ENCODE results near the gene ARMC5.

ARMC5 gene

DNA sequence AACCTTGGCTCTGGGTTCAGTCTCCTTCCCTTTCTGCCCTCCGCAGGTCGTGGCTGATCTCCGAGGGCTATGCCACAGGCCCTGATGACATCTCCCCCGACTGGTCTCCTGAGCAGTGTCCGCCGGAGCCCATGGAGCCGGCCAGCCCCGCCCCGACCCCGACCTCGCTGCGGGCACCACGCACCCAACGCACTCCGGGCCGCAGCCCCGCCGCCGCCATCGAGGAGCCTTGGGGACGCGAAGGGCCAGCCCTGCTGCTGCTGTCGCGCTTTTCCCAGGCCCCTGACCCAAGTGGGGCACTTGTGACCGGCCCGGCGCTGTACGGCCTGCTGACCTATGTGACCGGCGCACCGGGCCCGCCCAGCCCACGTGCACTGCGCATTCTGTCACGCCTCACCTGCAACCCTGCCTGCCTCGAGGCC is 5.1 kb downstream of the ARMC5 start:
- no peak for DNase-seq

GRCh38 chr16:31464781-31465260 is 5.5 kb downstream of the ARMC5 start:
- no peak for DNase-seq

GRCh38 chr16:31465788-31466370 is 6.6 kb downstream of the ARMC5 start:
- no peak for DNase-seq

DNA sequence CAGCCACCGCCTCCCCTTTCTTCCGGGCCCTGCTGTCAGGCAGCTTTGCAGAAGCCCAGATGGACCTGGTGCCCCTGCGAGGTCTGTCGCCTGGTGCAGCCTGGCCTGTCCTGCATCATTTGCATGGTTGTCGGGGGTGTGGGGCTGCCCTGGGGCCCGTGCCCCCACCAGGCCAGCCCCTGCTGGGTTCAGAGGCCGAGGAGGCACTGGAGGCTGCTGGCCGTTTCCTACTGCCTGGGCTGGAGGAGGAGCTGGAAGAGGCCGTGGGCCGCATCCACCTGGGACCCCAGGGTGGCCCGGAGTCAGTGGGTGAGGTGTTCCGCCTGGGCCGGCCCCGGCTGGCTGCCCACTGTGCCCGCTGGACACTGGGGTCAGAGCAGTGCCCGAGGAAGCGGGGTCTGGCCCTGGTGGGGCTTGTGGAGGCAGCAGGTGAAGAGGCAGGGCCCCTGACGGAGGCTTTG is 7.1 kb downstream of the ARMC5 start:
- no peak for DNase-seq

DNA sequence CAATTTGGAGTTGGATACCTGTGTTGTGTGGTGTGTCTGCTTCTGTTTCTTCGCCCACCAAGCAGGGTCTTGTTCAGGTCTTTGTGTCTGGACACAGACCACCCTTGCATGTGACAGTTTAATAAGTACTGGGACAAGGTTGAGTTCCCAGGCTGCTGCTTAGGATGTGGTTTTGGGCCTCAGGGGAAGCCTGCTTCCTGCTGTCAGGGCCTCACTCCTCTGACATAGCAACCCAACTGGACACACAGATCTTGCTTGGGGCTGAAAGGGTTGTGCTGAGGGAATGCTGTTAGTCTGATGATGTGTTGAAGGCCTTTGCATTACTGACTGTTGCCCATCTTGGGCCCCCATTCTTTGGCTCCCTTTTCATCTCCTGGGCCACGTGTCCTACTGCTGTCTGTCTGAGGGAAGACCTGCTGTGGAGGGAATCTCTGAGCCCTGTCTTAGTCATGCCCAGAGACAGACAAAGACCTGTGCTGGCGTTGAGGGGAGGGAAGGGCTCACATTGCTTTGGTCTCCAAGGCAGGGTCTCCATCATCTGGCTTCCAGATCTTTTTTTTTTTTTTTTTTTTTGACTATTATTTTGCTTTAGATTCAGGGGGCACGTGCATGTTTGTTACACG is 8.0 kb downstream of the ARMC5 start:
- no peak for DNase-seq

DNA sequence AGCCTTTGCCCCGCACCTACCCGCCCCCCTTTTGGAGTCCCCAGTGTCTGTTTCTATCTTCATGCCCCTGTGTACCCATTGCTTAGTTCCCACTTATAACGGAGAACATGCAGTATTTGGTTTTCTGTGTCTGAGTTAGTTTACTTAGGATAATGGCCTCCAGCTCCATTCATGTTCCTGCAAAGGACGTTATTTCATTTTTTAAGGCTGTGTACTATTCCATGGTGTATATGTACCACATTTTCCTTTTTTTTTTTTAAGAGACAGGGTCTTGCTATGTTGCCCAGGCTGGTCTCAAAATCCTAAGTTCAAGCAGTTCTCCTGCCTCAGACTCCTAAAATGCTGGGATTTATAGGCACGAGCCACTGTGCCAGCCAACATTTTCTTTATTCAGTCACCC is 8.6 kb downstream of the ARMC5 start:
- DNase-seq: no peak

DNA sequence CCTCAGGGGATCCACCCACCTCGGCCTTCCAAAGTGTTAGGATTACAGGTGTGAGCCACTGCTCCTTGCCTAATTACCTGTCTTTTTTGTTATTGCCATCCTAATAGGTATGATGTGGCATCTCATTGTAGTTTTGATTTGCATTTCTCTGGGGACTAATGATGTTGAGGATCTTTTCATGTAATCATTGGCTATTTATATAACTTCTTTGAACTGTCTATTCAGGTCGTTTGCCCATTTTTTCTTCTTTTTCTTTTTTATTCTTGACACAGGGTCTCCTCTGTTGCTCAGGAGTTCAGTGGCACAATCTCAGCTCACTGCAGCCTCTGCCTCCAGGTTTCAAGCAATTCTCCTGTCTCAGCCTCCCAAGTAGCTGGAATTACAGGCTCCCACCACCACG is 11.3 kb downstream of the ARMC5 start:
- no peak for DNase-seq

- DNase-seq: no peak
Observed at GRCh38 chr16:31471241-31471874, 12.1 kb downstream of the ARMC5 start.

DNA sequence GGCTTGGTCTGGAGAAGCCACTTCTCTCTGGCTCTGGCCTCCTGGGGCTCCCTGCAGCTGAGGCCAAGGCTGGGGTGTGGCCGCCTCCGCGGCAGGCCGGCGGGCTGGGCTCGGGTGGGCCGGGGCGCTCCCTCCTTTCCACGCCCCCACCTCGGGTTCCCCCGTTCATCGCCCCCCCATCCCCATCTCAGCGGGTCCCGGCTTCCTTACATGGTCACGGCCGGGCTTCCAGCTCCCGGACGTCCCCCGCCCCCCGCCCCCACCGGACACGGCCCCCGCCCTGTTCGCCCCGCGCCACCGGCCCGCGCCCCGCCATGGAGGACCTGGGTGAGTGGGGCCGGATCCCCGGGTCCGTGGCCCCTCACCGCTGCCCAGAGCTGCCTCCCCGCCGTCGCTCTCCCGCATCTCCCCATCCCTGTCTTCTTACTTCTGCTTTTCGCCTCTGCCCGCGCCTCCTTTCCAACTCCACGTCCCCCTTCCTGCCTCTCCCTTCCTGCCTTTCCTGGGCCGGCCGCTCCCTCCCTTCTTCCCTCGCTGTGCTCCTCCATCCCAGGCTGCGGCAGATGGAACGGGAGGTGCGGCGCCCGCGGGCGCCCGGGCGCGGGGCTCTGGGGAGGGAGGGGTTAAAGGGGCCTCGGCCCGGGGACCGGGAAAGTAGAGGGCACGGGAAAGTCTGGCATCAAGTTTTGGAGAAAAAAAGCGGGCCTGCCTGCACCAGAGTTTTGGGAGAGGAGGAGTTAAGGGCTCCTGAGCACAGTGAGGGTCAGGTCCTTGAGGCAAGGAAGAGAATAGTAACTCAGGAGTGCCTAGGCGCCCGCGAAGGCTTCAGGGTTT is 12.8 kb downstream of the ARMC5 start, which contains the start of gene TGFB1I1:
TGFB1I1 (plus strand) TSS at position 278 of the 834 bp plus-strand sequence; CDS start at position 315, 37 bp downstream.
- DNase-seq: no peak

- DNase-seq: peak; percentile 29
Observed at GRCh38 chr16:31472709-31473203, 13.5 kb downstream of the ARMC5 start.

DNA sequence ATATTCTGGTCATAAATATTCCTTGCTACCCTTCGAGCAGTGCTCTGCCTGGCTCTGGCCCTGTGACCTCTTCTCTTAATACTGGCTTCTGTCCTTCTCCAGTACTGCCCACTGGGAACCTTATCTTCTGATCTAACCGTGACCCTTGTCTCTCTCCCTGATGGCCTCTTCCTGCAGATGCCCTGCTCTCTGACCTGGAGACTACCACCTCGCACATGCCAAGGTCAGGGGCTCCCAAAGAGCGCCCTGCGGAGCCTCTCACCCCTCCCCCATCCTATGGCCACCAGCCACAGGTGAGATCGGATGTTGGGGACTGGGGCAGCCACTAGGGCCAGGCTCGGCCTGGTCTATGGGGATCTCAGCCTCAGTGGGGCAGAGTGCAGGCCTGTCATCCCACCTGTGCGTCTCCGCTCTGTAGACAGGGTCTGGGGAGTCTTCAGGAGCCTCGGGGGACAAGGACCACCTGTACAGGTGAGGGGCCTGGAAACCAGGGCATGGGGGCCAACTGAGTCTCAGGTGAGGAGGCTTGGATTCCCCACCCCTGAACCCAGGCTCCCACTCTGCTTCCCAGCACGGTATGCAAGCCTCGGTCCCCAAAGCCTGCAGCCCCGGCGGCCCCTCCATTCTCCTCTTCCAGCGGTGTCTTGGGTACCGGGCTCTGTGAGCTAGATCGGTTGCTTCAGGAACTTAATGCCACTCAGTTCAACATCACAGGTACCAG is 14.1 kb downstream of the ARMC5 start:
- no peak for DNase-seq

DNA sequence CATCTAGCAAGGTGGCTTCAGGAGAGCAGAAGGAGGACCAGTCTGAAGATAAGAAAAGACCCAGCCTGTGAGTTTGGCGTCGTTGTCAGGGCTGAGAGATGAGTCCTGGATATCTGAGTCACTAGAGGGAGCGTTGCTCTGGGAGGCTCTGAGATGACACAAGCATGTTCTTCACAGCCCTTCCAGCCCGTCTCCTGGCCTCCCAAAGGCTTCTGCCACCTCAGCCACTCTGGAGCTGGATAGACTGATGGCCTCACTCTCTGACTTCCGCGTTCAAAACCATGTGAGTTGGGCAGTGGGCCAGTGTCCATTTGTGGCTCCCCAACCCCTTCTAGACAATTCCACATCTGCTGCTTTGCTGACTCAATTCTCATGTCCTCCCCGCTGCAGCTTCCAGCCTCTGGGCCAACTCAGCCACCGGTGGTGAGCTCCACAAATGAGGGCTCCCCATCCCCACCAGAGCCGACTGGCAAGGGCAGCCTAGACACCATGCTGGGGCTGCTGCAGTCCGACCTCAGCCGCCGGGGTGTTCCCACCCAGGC is 14.9 kb downstream of the ARMC5 start:
- no peak for DNase-seq

DNA sequence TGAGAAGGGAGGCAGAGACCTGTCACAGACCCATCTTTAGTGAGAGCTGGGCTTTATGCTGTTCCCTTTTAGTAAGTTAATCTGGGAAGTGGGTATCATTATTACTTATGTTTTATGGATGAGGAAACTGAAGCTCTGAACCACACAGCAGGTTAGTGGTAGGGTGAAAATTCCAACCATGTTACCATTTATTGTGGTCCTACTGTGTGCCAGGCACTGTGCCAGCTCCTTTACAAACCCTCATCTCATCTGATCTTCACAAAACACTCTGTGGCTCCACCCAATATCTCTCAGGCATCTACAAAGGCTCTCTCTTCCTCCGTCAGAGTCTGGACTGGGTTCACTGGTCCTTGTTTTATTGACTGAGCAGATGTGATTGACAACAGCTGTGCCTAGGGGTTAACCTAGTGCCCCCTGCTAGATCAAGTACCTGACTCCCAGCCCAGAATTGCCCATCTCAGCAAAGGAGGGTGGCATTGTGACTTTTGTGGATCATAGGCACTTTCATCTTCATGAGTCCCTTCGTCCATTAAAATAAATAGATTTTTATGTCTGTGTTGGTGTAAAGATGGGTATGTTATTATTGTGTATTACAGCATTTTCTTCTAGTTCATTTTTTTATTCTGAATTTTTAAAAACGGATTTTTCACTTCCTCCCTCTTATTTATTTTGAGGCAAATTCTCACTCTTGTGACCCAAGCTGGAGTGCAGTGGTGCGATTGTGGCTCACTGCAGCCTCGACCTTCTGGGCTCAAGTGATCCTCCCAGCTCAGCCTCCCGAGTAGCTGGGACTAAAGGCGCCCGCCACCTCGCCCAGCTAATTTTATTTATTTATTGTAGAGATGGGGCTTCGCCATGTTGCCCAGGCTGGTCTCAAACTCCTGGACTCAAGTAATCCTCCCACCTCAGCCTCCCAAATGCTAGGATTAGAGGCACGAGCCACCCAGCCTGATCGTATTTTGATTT is 15.8 kb downstream of the ARMC5 start:
- no peak for DNase-seq

GRCh38 chr16:31475946-31476302 is 16.6 kb downstream of the ARMC5 start:
- no peak for DNase-seq

GRCh38 chr16:31476303-31477219 is 17.3 kb downstream of the ARMC5 start:
- DNase-seq: no peak

DNA sequence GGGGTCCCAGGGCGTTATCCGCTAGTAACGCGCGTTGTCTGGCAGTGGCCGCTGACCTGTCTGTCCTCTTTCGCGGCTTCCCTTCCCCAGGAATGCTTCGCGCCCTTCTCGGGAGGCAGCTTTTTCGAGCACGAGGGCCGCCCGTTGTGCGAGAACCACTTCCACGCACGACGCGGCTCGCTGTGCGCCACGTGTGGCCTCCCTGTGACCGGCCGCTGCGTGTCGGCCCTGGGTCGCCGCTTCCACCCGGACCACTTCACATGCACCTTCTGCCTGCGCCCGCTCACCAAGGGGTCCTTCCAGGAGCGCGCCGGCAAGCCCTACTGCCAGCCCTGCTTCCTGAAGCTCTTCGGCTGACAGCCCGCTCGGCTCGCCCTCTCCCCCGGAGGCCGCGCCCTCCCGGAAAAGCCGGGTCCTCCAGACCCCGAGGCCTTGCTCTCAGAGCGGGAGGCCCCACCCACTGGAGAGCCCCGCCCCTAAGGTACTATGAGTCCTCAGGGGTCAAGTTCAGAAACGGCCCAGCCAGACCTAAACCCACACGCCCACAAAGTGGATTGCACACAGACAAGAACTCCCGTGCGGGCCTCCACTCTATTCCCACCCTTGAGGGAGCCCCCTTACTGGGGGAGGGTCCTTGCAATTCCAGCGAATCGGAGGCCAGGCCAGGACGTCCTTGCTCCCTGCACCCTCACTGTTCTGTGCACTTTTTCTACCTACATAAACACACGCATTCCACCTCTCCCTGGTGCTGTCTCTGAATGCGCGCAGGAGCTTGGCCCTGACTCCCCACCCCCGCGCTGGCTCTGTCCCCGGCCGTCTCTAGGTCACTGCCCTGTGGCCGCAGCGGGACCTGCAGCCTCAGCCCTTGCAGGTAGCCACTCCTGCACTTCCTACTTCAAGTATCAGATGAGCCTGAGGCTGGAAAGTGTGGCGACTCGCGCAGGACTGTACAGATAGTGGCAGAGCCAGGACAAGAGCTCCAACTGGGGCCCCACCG is 18.2 kb downstream of the ARMC5 start:
- no peak for DNase-seq

DNA sequence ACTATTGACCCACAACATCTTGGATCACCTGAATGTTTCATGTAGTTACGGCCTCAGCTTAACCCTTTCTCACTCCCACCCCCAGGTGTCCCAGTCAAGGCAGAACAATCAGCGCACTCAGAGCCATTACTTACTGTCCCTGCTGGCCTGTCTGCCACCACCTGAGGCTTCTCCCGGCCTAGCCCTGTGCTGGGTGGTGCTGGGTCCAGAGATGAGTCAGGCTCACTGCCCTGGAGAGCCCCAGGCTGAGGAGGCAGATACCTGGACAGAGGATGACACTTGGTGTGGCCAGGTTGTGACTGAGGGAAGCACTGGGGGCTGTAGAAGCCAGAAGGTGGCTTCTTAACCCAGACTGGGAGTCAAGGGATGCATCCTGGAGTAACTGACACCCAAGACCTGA is 19.7 kb downstream of the ARMC5 start:
- DNase-seq: no peak

- DNase-seq: no peak
Observed at GRCh38 chr16:31479751-31480150, 20.4 kb downstream of the ARMC5 start.
